Right lobe of liver (tissue), 6 donors: ENCODE data around the gene NFIL3. TPM values are rescaled to one million over a fixed set of nuclear protein-coding genes. Genes with fewer than 3 reads are reported as not detected.

Source experiments
- ATAC-seq, 4 donors: fragments of 200-7000 bp; cut with Tn5 transposase; one replicate each; pipeline ENCODE4 v1.9.1; 2020; ENCODE audit warnings: mild to moderate bottlenecking in 4 of 4, moderate library complexity in 4 of 4
- DNase-seq, 3 donors: peaks; one replicate each; pipeline ENCODE4 v3.0.0-alpha.2; 2020
- H3K27ac ChIP-seq, 3 donors: fragments of 200-600 bp; one replicate each; pipeline ENCODE4 v1.8.0; 2022
- H3K27me3 ChIP-seq, 2 donors: fragments of 200-600 bp; one replicate each; pipeline ENCODE4 v1.8.0; 2022
- H3K36me3 ChIP-seq, 4 donors: fragments of 200-600 bp; sonication (generic) in 1 of 4; one replicate each; pipeline versions ENCODE4 v1.5.1 to v1.8.0; 2017 to 2022; ENCODE audit warnings: control low read depth in 1 of 4
- H3K4me1 ChIP-seq, 4 donors: fragments of 200-600 bp; sonication (generic) in 1 of 4; one replicate each; pipeline versions ENCODE4 v1.5.1 to v1.8.0; 2017 to 2022; ENCODE audit warnings: control low read depth in 1 of 4
- H3K4me3 ChIP-seq, 3 donors: fragments of 200-600 bp; one replicate each; pipeline ENCODE4 v1.8.0; 2022
- H3K9me3 ChIP-seq, 4 donors: fragments of 200-600 bp; sonication (generic) in 1 of 4; one replicate each; pipeline versions ENCODE4 v1.5.1 to v1.8.0; 2017 to 2022; ENCODE audit warnings: control low read depth in 1 of 4
- CTCF ChIP-seq, 4 donors: fragments of 200-600 bp in 3 of 4; fragments of 450-650 bp in 1 of 4; IDR thresholded peaks; one replicate each; pipeline versions ENCODE4 v1.5.1 to v1.8.0; 2016 to 2022; ENCODE audit warnings: antibody characterized with exemption in 4 of 4, mild to moderate bottlenecking in 2 of 4
- POLR2A ChIP-seq: fragments of 450-650 bp; IDR thresholded peaks from one replicate; pipeline ENCODE4 v1.6.1; 2017; ENCODE audit warnings: antibody characterized with exemption, mild to moderate bottlenecking
- WGBS: methylation state at CpG from one replicate; pipeline ENCODE4 v1.1.6; 2018; ENCODE audit warnings: low coverage, low lambda C conversion rate; ENCODE audit not compliant: insufficient coverage; ENCODE audit errors: missing lambda C conversion rate; 5-methylcytosine and 5-hydroxymethylcytosine counted together
- intact Hi-C, 2 donors: fragments of 100-400 bp; cut with DNase I; formaldehyde crosslinking; loops; one replicate each; pipeline versions ENCODE4 v1.11.2 to v1.14.1; 2022
- total RNA-seq, 6 experiments: library from RNA; depleted of rRNA in 2 of 6; stranded (reverse); fragments of >200 nt in 2 of 6; fragmentation: NEBNext Ultra II Directional in 3 of 6; extraction: Animal tissue kit (Norgen Biotek cat#: 25700) in 3 of 6; gene quantifications; one replicate each; pipeline versions ENCODE4 v1.1.0 to v1.2.4, GENCODE V29; 2016 to 2023
- donor health status: DM: no; HTN: yes; CAD: no.
- donor health status: DM: no; HTN: no; CAD: no.
- donor health status: DM: no; HTN: no; CAD: no.
- donor health status: DM: no; HTN: yes; CAD: no.
- donor health status: DM: no; HTN: yes; CAD: no.

NFIL3 gene
- total RNA-seq, 6 experiments from 2014 or later, result 16.0 to 55.4 (median 25.6) TPM

GRCh38 chr9:91428927-91429351 lies 5.3 kb upstream of the NFIL3 start:
- intact Hi-C loops, result loop anchor here in 1 of 2 donors (5.0 to 10.0 kb wide), 2 partner anchors 234 to 392 kb away; no protein-coding TSS in a partner anchor
- Histone ChIP-seq H3K36me3 (no peaks in the 10 kb centered on the region), H3K4me3 (no peak overlapping the region), H3K27me3 (no peaks in the 10 kb centered on the region), H3K4me1 (no peaks in the 10 kb centered on the region), H3K27ac (no peak overlapping the region), H3K9me3 (no peaks in the 10 kb centered on the region)
- DNase-seq (no peak), ATAC-seq (no peak)
- WGBS, result 40% methylated on average over 5 of the region's 5 CpGs
- TF ChIP-seq CTCF (IDR thresholded peaks at IDR 0.05) (no peak), POLR2A (no peak)

- H3K27ac ChIP-seq, result no peak overlapping the region
- TF ChIP-seq POLR2A (no peak), CTCF (IDR thresholded peaks at IDR 0.05) (no peak)
- H3K36me3 ChIP-seq, result no peaks in the 10 kb centered on the region
- WGBS, result 48% methylated on average over 2 of the region's 2 CpGs
- intact Hi-C loops, result loop anchor here in 1 of 2 donors (5.0 to 10.0 kb wide), 2 partner anchors 234 to 391 kb away; no protein-coding TSS in a partner anchor
- H3K27me3 ChIP-seq, result no peaks in the 10 kb centered on the region
- H3K4me1 ChIP-seq, result no peaks in the 10 kb centered on the region
- no peaks in the 10 kb centered on the region for H3K9me3 ChIP-seq
- DNase-seq (no peak), ATAC-seq (no peak)
- H3K4me3 ChIP-seq, result no peak overlapping the region
Observed at GRCh38 chr9:91428436-91428835, 4.8 kb upstream of the NFIL3 start.

DNA sequence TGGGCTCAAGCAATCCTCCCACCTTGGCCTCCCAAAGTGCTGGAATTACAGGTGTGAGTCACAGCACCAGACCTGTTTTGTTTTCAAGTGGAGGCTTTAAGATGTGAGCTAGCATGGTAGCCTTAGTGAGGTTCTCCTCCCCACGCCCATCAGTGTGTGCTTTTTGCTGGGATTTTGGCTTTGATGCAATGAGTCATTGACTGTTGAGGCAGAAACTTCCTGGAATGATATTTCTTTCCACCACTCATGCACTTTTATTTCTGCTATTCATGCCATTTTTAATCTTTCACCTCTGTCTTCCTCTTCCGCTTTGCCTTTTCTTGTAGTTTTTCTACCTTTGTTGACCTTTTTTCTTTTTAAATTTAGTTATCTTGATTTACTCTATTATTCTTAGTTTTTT lies 4.2 kb upstream of the NFIL3 start:
- no peaks in the 10 kb centered on the region for H3K9me3 ChIP-seq
- no peak for TF ChIP-seq POLR2A
- no peak for TF ChIP-seq CTCF (IDR thresholded peaks at IDR 0.05)
- WGBS, result 100% methylated on average over 1 of the region's 2 CpGs
- intact Hi-C loops, result loop anchor here in 1 of 2 donors (5.0 to 10.0 kb wide), 2 partner anchors 233 to 391 kb away; no protein-coding TSS in a partner anchor
- H3K4me3 ChIP-seq, result no peak overlapping the region
- H3K36me3 ChIP-seq, result no peaks in the 10 kb centered on the region
- no peaks in the 10 kb centered on the region for H3K4me1 ChIP-seq
- no peak overlapping the region for H3K27ac ChIP-seq
- no peak for DNase-seq
- ATAC-seq, result no peak
- no peaks in the 10 kb centered on the region for H3K27me3 ChIP-seq

DNA sequence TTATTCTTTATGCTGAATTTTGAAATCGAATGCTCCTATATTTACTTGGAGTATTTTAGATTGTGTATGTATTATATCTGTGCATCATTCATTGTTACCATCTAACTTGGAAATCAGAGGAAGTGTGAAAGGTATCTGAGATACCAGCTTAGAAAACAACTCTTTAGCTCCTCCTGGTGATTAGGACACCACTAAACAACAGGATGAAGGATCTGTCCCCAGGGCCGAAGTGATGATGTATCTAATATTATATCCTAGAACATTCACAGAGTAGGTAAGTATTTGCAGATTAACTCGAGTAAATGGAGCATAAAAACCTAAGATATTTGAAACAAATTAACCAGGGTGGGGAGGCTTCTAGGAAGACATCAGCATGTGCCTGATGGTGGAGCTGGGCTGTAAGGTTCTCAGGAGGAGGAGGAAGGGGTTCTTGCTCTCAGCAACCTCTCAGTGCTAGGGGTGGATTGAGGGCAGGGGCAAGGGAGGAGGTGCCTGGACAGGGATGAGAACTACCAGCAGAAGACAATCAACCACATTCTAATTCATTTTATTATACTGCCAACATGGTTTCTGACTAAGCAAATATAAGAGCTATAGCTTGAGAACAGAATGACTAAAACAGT lies 2.6 kb upstream of the NFIL3 start:
- intact Hi-C loops, result loop anchor here in 1 of 2 donors (5.0 to 10.0 kb wide), 2 partner anchors 231 to 389 kb away; no protein-coding TSS in a partner anchor
- peak; percentile 49 to 62 (median 60) for TF ChIP-seq CTCF (IDR thresholded peaks at IDR 0.05)
- TF ChIP-seq POLR2A, result no peak
- DNase-seq (no peak), ATAC-seq (peak in 3 of 4 donors; percentile 19 to 43 (median 22))
- H3K27me3 ChIP-seq, result no peaks in the 10 kb centered on the region
- 3% methylated on average over 3 of the region's 3 CpGs for WGBS
- no peaks in the 10 kb centered on the region for H3K9me3 ChIP-seq
- no peaks in the 10 kb centered on the region for H3K36me3 ChIP-seq
- no peak overlapping the region for H3K27ac ChIP-seq
- H3K4me1 ChIP-seq, result no peaks in the 10 kb centered on the region
- H3K4me3 ChIP-seq, result no peak overlapping the region
